ENCODE measurements around the gene UPK3B.
"Not testable (repeated sequence)": the region's sequence is repeated elsewhere in the genome, so short reads cannot be mapped to it uniquely, and the experiment has no call there.

Gene UPK3B

DNA sequence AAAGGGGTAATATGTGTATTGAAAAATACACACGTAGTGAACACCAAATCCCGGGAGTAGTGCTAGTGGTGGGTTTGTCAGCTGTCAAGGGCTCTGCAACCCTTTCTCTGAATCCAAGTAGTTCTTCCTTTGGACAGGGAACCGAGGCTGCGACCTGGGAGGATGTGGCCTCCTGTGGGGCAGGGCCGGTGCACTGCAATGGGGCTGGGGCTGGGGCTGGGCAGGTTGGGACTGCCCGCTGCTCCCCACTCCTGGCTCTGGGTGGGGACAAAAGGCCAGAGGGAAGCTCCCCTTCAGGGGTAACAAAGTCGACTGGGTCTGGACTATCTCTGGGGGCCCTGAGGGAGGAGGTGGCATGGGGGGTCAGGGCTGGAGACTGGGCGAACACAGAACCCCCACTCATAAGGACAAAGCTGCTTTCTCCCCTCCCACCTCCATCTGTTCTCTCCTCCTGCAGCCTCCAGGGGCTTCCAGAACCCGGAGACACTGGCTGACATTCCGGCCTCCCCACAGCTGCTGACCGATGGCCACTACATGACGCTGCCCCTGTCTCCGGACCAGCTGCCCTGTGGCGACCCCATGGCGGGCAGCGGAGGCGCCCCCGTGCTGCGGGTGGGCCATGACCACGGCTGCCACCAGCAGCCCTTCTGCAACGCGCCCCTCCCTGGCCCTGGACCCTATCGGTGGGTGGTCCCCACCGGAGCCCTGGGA lies 1.0 kb downstream of the UPK3B start:
- DNase-seq (ENCODE audit: low read depth); H3K4me3 ChIP-seq (ENCODE audit: low read depth, low read length): not testable (repeated sequence)

GRCh38 chr7:76511911-76512885 lies 1.8 kb downstream of the UPK3B start:
- not testable (repeated sequence) for H3K4me3 ChIP-seq (ENCODE audit: low read depth, low read length); DNase-seq (ENCODE audit: low read depth)

- no peak for DNase-seq (ENCODE audit: low read depth)
- no peak overlapping the region for H3K4me3 ChIP-seq (ENCODE audit: low read depth, low read length)
Observed at GRCh38 chr7:76512941-76513816, 2.8 kb downstream of the UPK3B start.

DNA sequence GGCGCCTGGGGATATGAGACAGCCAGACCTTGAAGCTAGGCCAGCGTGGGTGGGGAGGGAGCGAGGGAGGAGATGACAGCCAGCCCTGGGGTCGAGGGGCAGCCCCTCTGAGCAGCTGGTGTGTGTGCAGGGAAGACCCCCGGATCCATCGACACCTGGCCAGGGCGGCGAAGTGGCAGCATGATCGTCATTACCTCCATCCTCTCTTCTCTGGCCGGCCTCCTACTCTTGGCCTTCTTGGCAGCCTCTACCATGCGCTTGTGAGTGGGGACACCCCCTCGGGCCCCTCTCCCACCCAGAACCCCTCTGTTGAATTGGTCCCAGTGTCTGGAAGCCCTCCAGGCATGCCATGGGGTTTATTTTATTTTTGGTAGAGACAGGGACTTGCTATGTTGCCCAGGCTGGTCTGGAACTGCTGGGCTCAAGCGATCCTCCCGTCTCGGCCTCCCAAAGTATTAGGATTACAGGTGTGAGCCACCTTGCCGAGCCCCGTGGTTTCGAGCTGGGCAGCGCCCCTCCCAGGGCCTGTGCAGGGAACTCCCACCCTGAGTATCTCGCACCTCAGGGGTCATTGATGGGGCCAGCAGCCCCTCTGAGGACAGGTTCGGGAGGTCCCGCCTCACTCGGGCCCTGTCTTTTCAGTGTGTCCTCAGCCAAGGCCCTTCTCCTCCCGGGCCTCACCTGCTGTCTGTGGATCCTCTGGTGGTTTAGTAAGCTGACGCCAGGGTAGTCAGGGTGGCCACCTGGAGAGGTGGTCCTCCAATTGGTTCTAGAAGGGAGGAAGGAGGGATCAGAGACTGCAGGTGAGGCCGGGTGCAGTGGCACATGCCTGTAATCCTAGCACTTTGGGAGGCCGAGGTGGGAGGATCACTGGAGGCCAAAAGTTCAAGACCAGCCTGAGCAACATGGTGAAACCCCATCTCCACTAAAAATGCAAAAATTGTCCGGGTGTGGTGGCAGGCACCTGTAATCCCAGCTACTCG lies 3.8 kb downstream of the UPK3B start:
- no peak overlapping the region for H3K4me3 ChIP-seq (ENCODE audit: low read depth, low read length)
- DNase-seq (ENCODE audit: low read depth): no peak

- no peak overlapping the region for H3K4me3 ChIP-seq (ENCODE audit: low read depth, low read length)
- no peak for DNase-seq (ENCODE audit: low read depth)
Observed at GRCh38 chr7:76514926-76515771, 4.8 kb downstream of the UPK3B start.

- DNase-seq (ENCODE audit: low read depth): peak; percentile 5
- H3K4me3 ChIP-seq (ENCODE audit: low read depth, low read length): peak overlapping the region; percentile 17
Observed at GRCh38 chr7:76515999-76516443, 5.7 kb downstream of the UPK3B start.

DNA sequence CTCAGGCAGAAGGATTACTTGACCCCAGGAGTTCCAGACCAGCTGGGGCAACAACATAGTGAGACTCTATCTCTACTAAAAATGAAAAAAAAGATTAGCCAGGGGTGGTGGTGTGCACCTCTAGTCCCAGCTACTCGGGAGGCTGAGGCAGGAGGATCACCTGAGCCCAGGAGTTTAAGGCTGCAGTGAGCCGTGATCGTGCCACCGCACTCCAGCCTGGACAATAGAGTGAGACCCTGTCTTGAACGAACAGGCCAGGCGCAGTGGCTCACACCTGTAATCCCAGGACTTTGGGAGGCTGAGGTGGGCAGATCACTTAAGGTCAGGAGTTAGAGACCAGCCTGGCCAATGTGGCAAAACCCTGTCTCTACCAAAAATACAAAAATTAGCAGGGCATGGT lies 6.6 kb downstream of the UPK3B start:
- not testable (repeated sequence) for H3K4me3 ChIP-seq (ENCODE audit: low read depth, low read length); DNase-seq (ENCODE audit: low read depth)

GRCh38 chr7:76526183-76526582 lies 15.8 kb downstream of the UPK3B start:
- DNase-seq (ENCODE audit: low read depth); H3K4me3 ChIP-seq (ENCODE audit: low read depth, low read length): not testable (repeated sequence)

DNA sequence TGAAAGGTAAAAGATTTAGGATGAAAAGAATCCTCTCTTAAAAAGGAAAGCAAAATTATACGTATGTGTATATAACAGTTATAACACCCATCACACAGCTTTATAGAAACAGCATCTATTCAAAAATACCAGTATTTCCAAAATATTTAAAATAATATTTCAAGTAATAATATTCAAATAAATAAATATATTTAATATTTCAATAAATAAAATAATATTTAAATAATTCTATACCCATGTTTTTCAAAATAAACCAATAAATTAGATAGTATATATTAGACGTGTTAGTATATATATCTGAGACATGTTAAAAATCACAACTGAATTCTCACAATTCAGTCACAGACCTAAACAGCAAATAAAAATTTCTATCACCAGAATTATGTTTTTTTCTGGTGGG lies 21.3 kb downstream of the UPK3B start:
- not testable (repeated sequence) for DNase-seq (ENCODE audit: low read depth); H3K4me3 ChIP-seq (ENCODE audit: low read depth, low read length)

DNA sequence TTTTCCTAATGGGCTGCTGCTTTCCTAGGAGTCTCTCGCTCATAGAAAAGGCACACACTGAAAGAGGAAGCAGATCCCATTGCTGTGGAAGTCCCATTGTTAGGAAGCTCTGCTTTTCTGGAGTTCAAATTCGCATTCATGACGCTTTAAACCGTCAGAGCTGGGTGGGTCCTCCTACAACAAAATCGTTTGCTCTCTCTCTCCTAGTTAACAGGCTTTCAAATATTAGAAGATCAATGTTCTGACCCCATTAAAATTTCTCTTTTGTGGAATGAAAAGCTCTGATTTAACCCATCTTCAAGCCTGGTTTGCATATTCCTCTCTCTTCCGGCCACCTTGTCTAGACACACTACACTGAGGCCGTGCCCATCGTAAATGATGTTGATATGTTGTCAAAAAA lies 32.8 kb downstream of the UPK3B start, which contains the start of gene SPDYE16:
TSS of gene SPDYE16 (minus strand) at position 101 of the 400 bp plus-strand sequence. CDS start 1,838 bp downstream, outside the sequence.
- not testable (repeated sequence) for DNase-seq (ENCODE audit: low read depth); H3K4me3 ChIP-seq (ENCODE audit: low read depth, low read length)

DNA sequence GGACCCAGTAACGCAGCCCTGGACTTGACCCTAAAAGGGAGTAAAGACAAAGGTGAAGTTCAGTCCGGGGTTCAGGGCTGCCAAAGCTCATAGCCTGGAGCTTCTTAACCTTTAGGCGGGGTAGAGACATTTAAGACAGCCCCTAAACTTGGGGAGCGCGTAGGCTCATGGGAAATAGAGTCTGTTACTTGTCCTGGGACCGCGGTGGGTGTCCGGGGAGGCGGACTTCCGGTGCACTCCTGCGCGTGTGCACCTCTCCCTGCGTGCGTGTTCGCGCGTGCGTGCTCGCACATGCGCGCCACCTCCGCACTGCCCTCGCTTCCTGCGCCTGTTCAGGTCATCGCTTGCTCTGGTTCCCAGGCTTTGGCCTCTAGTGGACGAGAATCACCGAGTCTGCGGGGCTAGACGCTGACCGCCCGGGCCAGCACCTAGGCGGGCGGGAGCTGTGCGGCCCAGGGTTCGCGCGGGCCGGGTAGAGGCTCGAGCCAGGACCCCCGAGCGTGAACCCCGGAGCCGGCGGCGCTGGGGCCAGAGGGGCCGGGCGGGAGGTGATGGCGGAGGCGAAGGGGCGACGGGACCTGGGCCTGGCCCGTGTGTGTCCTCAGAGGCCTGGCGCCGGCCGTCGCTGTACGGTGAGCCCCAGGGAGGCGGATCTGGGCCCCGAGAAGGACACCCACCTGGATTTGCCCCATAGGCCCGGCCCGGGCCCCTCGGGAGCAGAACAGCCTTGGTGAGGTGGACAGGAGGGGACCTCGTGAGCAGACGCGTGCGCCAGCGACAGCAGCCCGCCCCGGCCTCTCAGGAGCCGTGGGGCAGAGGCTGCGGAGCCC lies 38.9 kb downstream of the UPK3B start:
- DNase-seq (ENCODE audit: low read depth): peak; percentile 52
- peak overlapping the region; percentile 69 for H3K4me3 ChIP-seq (ENCODE audit: low read depth, low read length)

DNA sequence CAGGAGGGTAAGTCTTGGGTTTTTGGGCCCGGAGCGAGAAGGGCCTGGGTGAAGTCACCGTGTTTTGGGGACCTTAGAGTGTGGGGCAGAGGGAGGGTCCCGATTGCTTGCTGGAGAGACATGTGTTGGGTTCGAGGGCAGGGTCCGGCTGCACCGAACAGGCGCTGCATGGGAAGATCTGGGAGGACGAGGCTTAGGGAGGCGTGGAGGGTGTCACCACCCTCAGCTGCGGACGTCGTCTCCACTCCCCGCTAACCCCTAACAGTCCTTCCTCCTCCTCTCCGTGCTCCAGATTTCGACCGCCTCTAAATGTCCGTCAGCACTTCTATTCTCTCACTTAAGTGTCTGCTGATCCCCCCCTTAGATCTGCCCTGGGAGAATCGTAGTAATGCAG lies 39.5 kb downstream of the UPK3B start:
- not testable (repeated sequence) for DNase-seq (ENCODE audit: low read depth)
- H3K4me3 ChIP-seq (ENCODE audit: low read depth, low read length): peak overlapping the region; percentile 69

- not testable (repeated sequence) for DNase-seq (ENCODE audit: low read depth); H3K4me3 ChIP-seq (ENCODE audit: low read depth, low read length)
Observed at GRCh38 chr7:76551992-76552391, 41.6 kb downstream of the UPK3B start.

- H3K4me3 ChIP-seq (ENCODE audit: low read depth, low read length); DNase-seq (ENCODE audit: low read depth): not testable (repeated sequence)
Observed at GRCh38 chr7:76559685-76560084, 49.3 kb downstream of the UPK3B start.

DNA sequence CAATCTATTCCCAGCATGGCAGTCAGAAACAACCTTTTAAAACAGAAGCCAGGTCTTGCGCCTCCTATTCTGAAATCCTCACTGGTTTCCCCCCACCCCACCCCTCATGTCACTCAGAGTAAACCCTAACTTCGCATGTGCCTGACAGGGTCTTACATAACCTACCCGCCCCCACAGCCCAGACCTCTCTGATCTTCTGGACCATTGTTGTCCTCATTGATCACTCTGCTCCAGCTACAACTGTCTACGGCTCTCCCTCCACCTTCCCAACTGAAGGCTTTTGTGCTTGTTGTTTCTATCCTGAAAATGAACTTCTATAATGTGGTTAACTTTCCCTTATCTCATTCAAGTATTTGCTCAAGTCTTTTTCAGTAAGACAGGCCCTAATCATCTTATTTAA lies 49.8 kb downstream of the UPK3B start:
- not testable (repeated sequence) for DNase-seq (ENCODE audit: low read depth)

GRCh38 chr7:76561342-76561741 lies 51.0 kb downstream of the UPK3B start:
- DNase-seq (ENCODE audit: low read depth): not testable (repeated sequence)

More for the DNA sequence above, 49.8 kb downstream of the UPK3B start:
- not testable (repeated sequence) for H3K4me3 ChIP-seq (ENCODE audit: low read depth, low read length)

More at GRCh38 chr7:76561342-76561741, 51.0 kb downstream of the UPK3B start:
- H3K4me3 ChIP-seq (ENCODE audit: low read depth, low read length): not testable (repeated sequence)

All from skeletal muscle cell (primary cell).